Duodenal mucosa (tissue), 2 donors: ENCODE results near the gene TMTC3.
"Not testable (repeated sequence)": the region's sequence is repeated elsewhere in the genome, so short reads cannot be mapped to it uniquely, and the experiment has no call there.

Experiments
- H3K27ac ChIP-seq: one replicate; pipeline ENCODE4 v1.7.0; 2013; ENCODE audit warnings: low read depth, low read length
- H3K27me3 ChIP-seq, 2 donors: one replicate each; pipeline ENCODE4 v1.7.0; 2013; ENCODE audit warnings: low read length in 2 of 2, control low read depth in 1 of 2; ENCODE audit not compliant: insufficient read depth in 2 of 2, control insufficient read depth in 1 of 2
- H3K36me3 ChIP-seq, 2 donors: one replicate each; pipeline ENCODE4 v1.7.0; 2013; ENCODE audit warnings: low read length in 2 of 2, control low read depth in 1 of 2; ENCODE audit not compliant: insufficient read depth in 2 of 2, control insufficient read depth in 1 of 2
- H3K4me1 ChIP-seq, 2 donors: one replicate each; pipeline ENCODE4 v1.7.0; 2013; ENCODE audit warnings: low read length in 2 of 2, control low read depth in 1 of 2; ENCODE audit not compliant: insufficient read depth in 2 of 2, control insufficient read depth in 1 of 2
- H3K4me3 ChIP-seq, 2 donors: one replicate each; pipeline ENCODE4 v1.7.0; 2013; ENCODE audit warnings: low read length in 2 of 2, low read depth in 1 of 2
- H3K9ac ChIP-seq, 2 donors: one replicate each; pipeline ENCODE4 v1.7.0; 2013; ENCODE audit warnings: low read length in 2 of 2, low read depth in 1 of 2
- H3K9me3 ChIP-seq, 2 donors: one replicate each; pipeline ENCODE4 v1.7.0; 2013; ENCODE audit warnings: low read length in 2 of 2, control low read depth in 1 of 2; ENCODE audit not compliant: control insufficient read depth in 1 of 2

The TMTC3 gene

GRCh38 chr12:88210311-88210710 is 68.2 kb downstream of the TMTC3 start:
- not testable (repeated sequence) for H3K27ac ChIP-seq, H3K36me3 ChIP-seq, H3K4me1 ChIP-seq, H3K4me3 ChIP-seq, H3K9ac ChIP-seq, H3K27me3 ChIP-seq, H3K9me3 ChIP-seq

GRCh38 chr12:88218293-88218692 is 76.2 kb downstream of the TMTC3 start:
- Histone ChIP-seq H3K9me3 (peaks cover 2 to 6% of the 10 kb centered on the region in 2 donors), H3K4me1 (no peaks in the 10 kb centered on the region)

GRCh38 chr12:88219861-88220260 is 77.8 kb downstream of the TMTC3 start:
- Histone ChIP-seq H3K36me3 (no peaks in the 10 kb centered on the region), H3K4me1 (no peaks in the 10 kb centered on the region), H3K9ac (no peak overlapping the region), H3K4me3 (no peak overlapping the region), H3K27me3 (no peaks in the 10 kb centered on the region), H3K9me3 (peaks cover 0 to 6% of the 10 kb centered on the region in 2 donors), H3K27ac (no peak overlapping the region)

More at GRCh38 chr12:88218293-88218692, 76.2 kb downstream of the TMTC3 start:
- H3K4me3 ChIP-seq = no peak overlapping the region
- H3K27me3 ChIP-seq = no peaks in the 10 kb centered on the region
- H3K27ac ChIP-seq = no peak overlapping the region
- H3K36me3 ChIP-seq = no peaks in the 10 kb centered on the region
- H3K9ac ChIP-seq = no peak overlapping the region

- H3K9me3 ChIP-seq = peaks cover 0 to 6% of the 10 kb centered on the region in 2 donors
- H3K27ac ChIP-seq = no peak overlapping the region
- H3K4me1 ChIP-seq = no peaks in the 10 kb centered on the region
- no peaks in the 10 kb centered on the region for H3K27me3 ChIP-seq
- no peak overlapping the region for H3K9ac ChIP-seq
- no peak overlapping the region for H3K4me3 ChIP-seq
- no peaks in the 10 kb centered on the region for H3K36me3 ChIP-seq
Measured at GRCh38 chr12:88223519-88223918, 81.4 kb downstream of the TMTC3 start.

GRCh38 chr12:88225776-88226175 is 83.7 kb downstream of the TMTC3 start:
- Histone ChIP-seq H3K4me3 (no peak overlapping the region), H3K9me3 (peaks cover 0 to 2% of the 10 kb centered on the region in 2 donors), H3K9ac (no peak overlapping the region), H3K36me3 (no peaks in the 10 kb centered on the region), H3K27me3 (no peaks in the 10 kb centered on the region), H3K4me1 (no peaks in the 10 kb centered on the region), H3K27ac (no peak overlapping the region)

GRCh38 chr12:88227263-88227662 is 85.2 kb downstream of the TMTC3 start:
- Histone ChIP-seq H3K27me3 (no peaks in the 10 kb centered on the region), H3K9ac (no peak overlapping the region), H3K4me3 (no peak overlapping the region), H3K9me3 (no peaks in the 10 kb centered on the region), H3K4me1 (no peaks in the 10 kb centered on the region), H3K36me3 (no peaks in the 10 kb centered on the region), H3K27ac (no peak overlapping the region)

- no peak overlapping the region for H3K9ac ChIP-seq
- H3K4me1 ChIP-seq = no peaks in the 10 kb centered on the region
- no peak overlapping the region for H3K27ac ChIP-seq
- no peaks in the 10 kb centered on the region for H3K9me3 ChIP-seq
- H3K4me3 ChIP-seq = no peak overlapping the region
- H3K27me3 ChIP-seq = no peaks in the 10 kb centered on the region
- no peaks in the 10 kb centered on the region for H3K36me3 ChIP-seq
Measured at GRCh38 chr12:88227871-88228270, 85.8 kb downstream of the TMTC3 start.

GRCh38 chr12:88228720-88229119 is 86.6 kb downstream of the TMTC3 start:
- Histone ChIP-seq H3K4me3 (no peak overlapping the region), H3K9me3 (no peaks in the 10 kb centered on the region), H3K36me3 (no peaks in the 10 kb centered on the region), H3K27ac (no peak overlapping the region), H3K9ac (no peak overlapping the region), H3K4me1 (no peaks in the 10 kb centered on the region), H3K27me3 (no peaks in the 10 kb centered on the region)

- H3K4me3 ChIP-seq = no peak overlapping the region
- no peak overlapping the region for H3K9ac ChIP-seq
- no peaks in the 10 kb centered on the region for H3K27me3 ChIP-seq
- no peak overlapping the region for H3K27ac ChIP-seq
- no peaks in the 10 kb centered on the region for H3K4me1 ChIP-seq
- no peaks in the 10 kb centered on the region for H3K36me3 ChIP-seq
- no peaks in the 10 kb centered on the region for H3K9me3 ChIP-seq
Measured at GRCh38 chr12:88230271-88230670, 88.2 kb downstream of the TMTC3 start.

GRCh38 chr12:88235183-88235833 is 93.2 kb downstream of the TMTC3 start:
- H3K4me1 ChIP-seq = no peaks in the 10 kb centered on the region
- H3K4me3 ChIP-seq = no peak overlapping the region
- H3K9me3 ChIP-seq = no peaks in the 10 kb centered on the region
- no peak overlapping the region for H3K9ac ChIP-seq
- no peak overlapping the region for H3K27ac ChIP-seq
- H3K27me3 ChIP-seq = no peaks in the 10 kb centered on the region
- H3K36me3 ChIP-seq = no peaks in the 10 kb centered on the region

GRCh38 chr12:88237954-88238353 is 95.8 kb downstream of the TMTC3 start:
- Histone ChIP-seq H3K4me1 (no peaks in the 10 kb centered on the region), H3K36me3 (no peaks in the 10 kb centered on the region), H3K27ac (no peak overlapping the region), H3K27me3 (no peaks in the 10 kb centered on the region), H3K9me3 (no peaks in the 10 kb centered on the region), H3K9ac (no peak overlapping the region), H3K4me3 (no peak overlapping the region)
